HCT116 (cell line): Measurements from ENCODE around the gene SEC24B. TPM values are rescaled to one million over a fixed set of nuclear protein-coding genes. Genes with fewer than 3 reads are reported as not detected.

ENCODE experiments used
- ATAC-seq: fragments of 200-7000 bp; cut with Tn5 transposase; 2 replicates; pipeline ENCODE4 v1.9.1; 2020; ENCODE audit warnings: mild to moderate bottlenecking, moderate library complexity
- BruUV-seq: library from RNA; stranded (reverse); fragments of 400-500 nt; replicated peaks from 2 replicates; lab custom pipeline; 2021; lab: Mats Ljungman, UMichigan
- CTCF ChIA-PET: fragments of 300-600 bp; sonication (Branson Sonifier 250); formaldehyde crosslinking; loops from one replicate; lab custom pipeline; 2021; ENCODE audit warnings: antibody characterized with exemption; lab: Charles Lee
- POLR2A ChIA-PET: fragments of 300-600, 350-600 bp; sonication (Branson Sonifier 250); formaldehyde crosslinking; loops from one replicate; lab custom pipeline; 2021; ENCODE audit warnings: antibody characterized with exemption; lab: Charles Lee
- RAD21 ChIA-PET, 2 experiments: fragments of 300-600 bp; sonication (Branson Sonifier 250); formaldehyde crosslinking; loops; one replicate each; lab custom pipeline; 2023; ENCODE audit warnings: low total read pairs in 2 of 2; ENCODE audit not compliant: uncharacterized antibody in 2 of 2, unreplicated experiment in 2 of 2, low non-redundant PET in 1 of 2; lab: Charles Lee
- DNase-seq: peaks from one replicate; pipeline ENCODE4 v3.0.0-alpha.2; 2010; ENCODE audit warnings: low read depth, low spot score
- H2AFZ ChIP-seq: fragments of 200-600 bp; shearing (Covaris generic), sonication (generic); 2 replicates; pipeline ENCODE4 v1.6.1; 2017; ENCODE audit warnings: low read depth, mixed run types, mixed read lengths, antibody characterized with exemption, low read length; ENCODE audit not compliant: poor library complexity, severe bottlenecking
- H3K27ac ChIP-seq: 2 replicates; pipeline ENCODE4 v1.5.1; 2012; ENCODE audit warnings: low read depth, low read length
- H3K27me3 ChIP-seq: fragments of 200-600 bp; sonication (generic); 2 replicates; pipeline ENCODE4 v1.6.1; 2016; ENCODE audit warnings: mixed run types, low read length, mixed read lengths; ENCODE audit not compliant: insufficient read depth
- H3K36me3 ChIP-seq, 2 experiments: fragments of 200-500 bp in 1 of 2; fragments of 200-600 bp in 1 of 2; sonication (Bioruptor generic) in 1 of 2; sonication (generic) in 1 of 2; 2 replicates each; pipeline versions ENCODE4 v1.5.1 to v1.6.1; 2014 to 2016; ENCODE audit warnings: low read length in 2 of 2, inconsistent platforms in 1 of 2, mixed read lengths in 1 of 2, mixed run types in 1 of 2; ENCODE audit not compliant: insufficient read depth in 2 of 2, control insufficient read depth in 1 of 2
- H3K4me1 ChIP-seq, 2 experiments: fragments of 200-600 bp in 1 of 2; sonication (generic) in 1 of 2; 2 replicates each; pipeline versions ENCODE4 v1.5.1 to v1.6.1; 2012 to 2017; ENCODE audit warnings: low read length in 2 of 2, inconsistent platforms in 1 of 2, mild to moderate bottlenecking in 1 of 2, mixed read lengths in 1 of 2, mixed run types in 1 of 2, moderate library complexity in 1 of 2; ENCODE audit not compliant: insufficient read depth in 2 of 2, control insufficient read depth in 1 of 2
- H3K4me2 ChIP-seq: fragments of 200-600 bp; sonication (generic); 2 replicates; pipeline ENCODE4 v1.6.1; 2017; ENCODE audit warnings: mixed run types, low read length, mixed read lengths
- H3K4me3 ChIP-seq, 2 experiments: fragments of 200-600 bp in 1 of 2; sonication (generic) in 1 of 2; replicated peaks in 1 of 2; 2 replicates each; pipeline ENCODE4 v1.5.1; 2011 to 2016; ENCODE audit warnings: low read length in 2 of 2, control low read depth in 1 of 2, low read depth in 1 of 2, mild to moderate bottlenecking in 1 of 2, mixed read lengths in 1 of 2, mixed run types in 1 of 2
- H3K79me2 ChIP-seq: fragments of 200-600 bp; sonication (generic); 2 replicates; pipeline ENCODE4 v1.6.1; 2017; ENCODE audit warnings: mild to moderate bottlenecking, mixed run types, low read length, moderate library complexity, mixed read lengths; ENCODE audit not compliant: insufficient read depth
- H3K9ac ChIP-seq: fragments of 200-600 bp; sonication (generic); 2 replicates; pipeline ENCODE4 v1.6.1; 2016; ENCODE audit warnings: low read length, mixed read lengths
- H3K9me2 ChIP-seq: fragments of 200-600 bp; sonication (generic), shearing (Covaris generic); 2 replicates; pipeline ENCODE4 v1.6.1; 2017; ENCODE audit warnings: mixed run types, mild to moderate bottlenecking, moderate library complexity; ENCODE audit not compliant: insufficient read depth
- H3K9me3 ChIP-seq, 2 experiments: fragments of 200-500 bp in 1 of 2; fragments of 200-600 bp in 1 of 2; sonication (Bioruptor generic) in 1 of 2; sonication (generic) in 1 of 2; 2 replicates each; pipeline ENCODE4 v1.6.1; 2014 to 2017; ENCODE audit warnings: low read length in 2 of 2, mixed read lengths in 2 of 2, inconsistent platforms in 1 of 2, low read depth in 1 of 2, mild to moderate bottlenecking in 1 of 2, mixed run types in 1 of 2, moderate library complexity in 1 of 2; ENCODE audit not compliant: control insufficient read depth in 1 of 2, insufficient read depth in 1 of 2
- H4K20me1 ChIP-seq: fragments of 200-600 bp; sonication (generic), shearing (Covaris generic); 2 replicates; pipeline ENCODE4 v1.6.1; 2017; ENCODE audit warnings: mixed run types, mild to moderate bottlenecking, moderate library complexity; ENCODE audit not compliant: insufficient read depth
- CBX3 ChIP-seq: IDR thresholded peaks from 2 replicates; pipeline ENCODE4 v1.6.1; 2012; ENCODE audit warnings: low read depth
- CEBPB ChIP-seq: IDR thresholded peaks from 2 replicates; pipeline ENCODE4 v1.6.1; 2012; ENCODE audit warnings: low read depth
- CTCF ChIP-seq, 3 experiments: fragments of 200-600 bp in 1 of 3; sonication (generic) in 1 of 3; IDR thresholded peaks in 2 of 3; conservative IDR thresholded peaks in 1 of 3; 2 replicates each; pipeline ENCODE4 v1.5.1; 2012 to 2017; ENCODE audit warnings: low read depth in 2 of 3, low read length in 2 of 3, antibody characterized with exemption in 1 of 3, borderline replicate concordance in 1 of 3, control low read depth in 1 of 3, mild to moderate bottlenecking in 1 of 3, mixed read lengths in 1 of 3, mixed run types in 1 of 3, moderate library complexity in 1 of 3; ENCODE audit not compliant: insufficient read depth in 1 of 3
- EGR1 ChIP-seq: IDR thresholded peaks from 2 replicates; pipeline ENCODE4 v1.6.1; 2012; ENCODE audit warnings: low read depth
- ELF1 ChIP-seq: IDR thresholded peaks from 2 replicates; pipeline ENCODE4 v1.6.1; 2012; ENCODE audit warnings: low read depth, borderline replicate concordance
- EZH2 ChIP-seq: fragments of 200-600 bp; sonication (generic); IDR thresholded peaks from 2 replicates; pipeline ENCODE4 v1.6.1; 2017; ENCODE audit warnings: antibody characterized with exemption, mixed run types
- JUND ChIP-seq: IDR thresholded peaks from 2 replicates; pipeline ENCODE4 v1.6.1; 2012
- MAX ChIP-seq: IDR thresholded peaks from 2 replicates; pipeline ENCODE4 v1.6.1; 2012
- POLR2A ChIP-seq: IDR thresholded peaks from 2 replicates; pipeline ENCODE4 v1.7.0; 2011; ENCODE audit warnings: borderline replicate concordance; ENCODE audit not compliant: insufficient read depth, insufficient read length; ENCODE audit errors: extremely low read depth
- REST ChIP-seq: IDR thresholded peaks from 2 replicates; pipeline ENCODE4 v1.6.1; 2012; ENCODE audit warnings: low read depth
- YY1 ChIP-seq: IDR thresholded peaks from 2 replicates; pipeline ENCODE4 v1.6.1; 2011; ENCODE audit warnings: low read length, low read depth, moderate library complexity, mild to moderate bottlenecking; ENCODE audit not compliant: insufficient replicate concordance; ENCODE audit errors: extremely low read depth
- ZBTB33 ChIP-seq: IDR thresholded peaks from 2 replicates; pipeline ENCODE4 v1.6.1; 2011; ENCODE audit warnings: mild to moderate bottlenecking, low read length, moderate library complexity; ENCODE audit not compliant: insufficient replicate concordance; ENCODE audit errors: extremely low read depth
- ZFX ChIP-seq: fragments of 450-650 bp; IDR thresholded peaks from 2 replicates; pipeline ENCODE4 v1.6.1; 2017
- ZNF274 ChIP-seq: fragments of 200-500 bp; sonication (Bioruptor generic); IDR thresholded peaks from 2 replicates; pipeline ENCODE4 v1.6.1; 2014; ENCODE audit warnings: mild to moderate bottlenecking, low read depth, low read length, inconsistent platforms
- intact Hi-C: fragments of 100-400 bp; cut with micrococcal nuclease; formaldehyde crosslinking; loops from 2 replicates; pipeline ENCODE4 v1.10.0; 2022
- total RNA-seq: library from RNA; stranded (reverse); gene quantifications from one replicate; pipeline ENCODE4 v1.2.1, GENCODE V29; 2021; ENCODE audit not compliant: unreplicated experiment

Gene SEC24B
- total RNA-seq, 1 experiment from 2014 or later = 33.0 TPM

GRCh38 chr4:109574931-109575804, 141.6 kb downstream of the SEC24B start:
- ChIA-PET CTCF (interaction anchor here (0.6 kb wide), 1 partner anchor 150 kb away, joined by 3 read pairs; no protein-coding TSS in a partner anchor), POLR2A (no interaction called here), RAD21 (no interaction called here)
- Histone ChIP-seq H3K36me3 (no peaks in the 10 kb centered on the region), H3K4me2 (no peak overlapping the region), H3K27me3 (no peaks in the 10 kb centered on the region), H3K4me1 (peaks cover 0 to 7% of the 10 kb centered on the region in 2 experiments; a peak in 2 of 4 replicates), H4K20me1 (no peaks in the 10 kb centered on the region), H2AFZ (no peak overlapping the region), H3K9me3 (no peaks in the 10 kb centered on the region), H3K79me2 (no peaks in the 10 kb centered on the region), H3K4me3 (no peak overlapping the region), H3K9me2 (no peaks in the 10 kb centered on the region), H3K9ac (no peak overlapping the region), H3K27ac (no peak overlapping the region)
- ATAC-seq (no peak), DNase-seq (no peak)
- intact Hi-C loops = loop anchor here (2.0 kb wide), 1 partner anchor 152 kb away; no protein-coding TSS in a partner anchor
- no TSS peak for BruUV-seq
- TF ChIP-seq JUND (no peak), REST (no peak), ZBTB33 (no peak), ZNF274 (no peak), MAX (no peak), EZH2 (no peak), POLR2A (no peak), YY1 (no peak), CEBPB (no peak), ZFX (no peak), EGR1 (no peak), CBX3 (no peak), ELF1 (no peak), CTCF (IDR thresholded peaks at IDR 0.05 in 2 of 3, conservative IDR thresholded peaks at IDR 0.05 in 1 of 3; ENCODE audit: borderline replicate concordance in 1 of 3, insufficient read depth in 1 of 3, low read depth in 2 of 3, low read length in 2 of 3) (no peak)
